Head of caudate nucleus (tissue), 42 donors: Measurements from ENCODE around the gene UBTD1.
"Not testable (repeated sequence)": the region's sequence is repeated elsewhere in the genome, so short reads cannot be mapped to it uniquely, and the experiment has no call there.

Experiments
- DNase-seq, 42 donors: peaks; one replicate each; pipeline versions ENCODE4 v3.0.0 to v3.0.0-alpha.2; 2020 to 2021; ENCODE audit warnings: mixed read lengths in 7 of 42
- intact Hi-C: fragments of 100-400 bp; cut with DNase I; formaldehyde crosslinking; loops from one replicate; pipeline ENCODE4 v1.15.0; 2022

The UBTD1 gene

GRCh38 chr10:97508342-97508741 lies 9.6 kb downstream of the UBTD1 start:
- intact Hi-C loops: no loop called here
- peak in 17 of 42 donors; percentile 23 to 72 (median 38) for DNase-seq

GRCh38 chr10:97509120-97509680 lies 10.5 kb downstream of the UBTD1 start:
- DNase-seq: peak in 1 of 42 donors; percentile 29
- intact Hi-C loops: no loop called here

GRCh38 chr10:97510686-97511085 lies 12.0 kb downstream of the UBTD1 start:
- no peak for DNase-seq
- intact Hi-C loops: no loop called here

- peak in 1 of 42 donors; percentile 16 for DNase-seq
- intact Hi-C loops: no loop called here
These were observed 13.2 kb downstream of the UBTD1 start for GRCh38 chr10:97511711-97512440.

GRCh38 chr10:97512993-97513392 lies 14.3 kb downstream of the UBTD1 start:
- DNase-seq: no peak
- intact Hi-C loops: no loop called here

GRCh38 chr10:97514344-97514743 lies 15.6 kb downstream of the UBTD1 start:
- intact Hi-C loops: no loop called here
- peak in 1 of 42 donors; percentile 5 for DNase-seq

- no peak for DNase-seq
- intact Hi-C loops: no loop called here
These were observed 16.7 kb downstream of the UBTD1 start for GRCh38 chr10:97515271-97515978.

- intact Hi-C loops: no loop called here
- DNase-seq: no peak
These were observed 18.5 kb downstream of the UBTD1 start for GRCh38 chr10:97517096-97517750.

GRCh38 chr10:97517778-97518300 lies 19.1 kb downstream of the UBTD1 start:
- intact Hi-C loops: no loop called here
- no peak for DNase-seq

GRCh38 chr10:97518301-97519043 lies 19.7 kb downstream of the UBTD1 start:
- intact Hi-C loops: no loop called here
- DNase-seq: no peak

GRCh38 chr10:97519342-97519741 lies 20.6 kb downstream of the UBTD1 start:
- no peak for DNase-seq
- intact Hi-C loops: no loop called here

GRCh38 chr10:97520520-97520919 lies 21.8 kb downstream of the UBTD1 start:
- intact Hi-C loops: no loop called here
- no peak for DNase-seq

GRCh38 chr10:97520978-97521761 lies 22.4 kb downstream of the UBTD1 start:
- DNase-seq: no peak
- intact Hi-C loops: no loop called here

GRCh38 chr10:97522071-97522470 lies 23.3 kb downstream of the UBTD1 start:
- intact Hi-C loops: no loop called here
- DNase-seq: no peak

GRCh38 chr10:97522937-97523336 lies 24.2 kb downstream of the UBTD1 start:
- DNase-seq: no peak
- intact Hi-C loops: no loop called here

- intact Hi-C loops: no loop called here
- DNase-seq: no peak
These were observed 26.4 kb downstream of the UBTD1 start for GRCh38 chr10:97525086-97525485.

- no peak for DNase-seq
- intact Hi-C loops: no loop called here
These were observed 27.0 kb downstream of the UBTD1 start for GRCh38 chr10:97525683-97526110.

- DNase-seq, intact Hi-C loops: not testable (repeated sequence)
These were observed 30.2 kb downstream of the UBTD1 start for GRCh38 chr10:97528876-97529275.
